Cardiac atrium fibroblast (primary cell): Measurements from ENCODE around the gene CUZD1. TPM values are rescaled to one million over a fixed set of nuclear protein-coding genes. Genes with fewer than 3 reads are reported as not detected.

Experiments
- total RNA-seq: library from RNA; depleted of rRNA; stranded (reverse); fragments of >200 nt; gene quantifications from 2 replicates; pipeline ENCODE4 v1.2.3, GENCODE V29; 2015

Gene CUZD1
- 0.16 and 0.18 TPM in 2 replicates for total RNA-seq

GRCh38 chr10:122845783-122846332, at the start of gene CUZD1:
Gene CUZD1 (minus strand): TSS chr10:122845857. CDS start chr10:122845843, 14 bp downstream.

GRCh38 chr10:122879339-122880273, 33.9 kb upstream of the CUZD1 start, which contains the start of gene FAM24B:
Gene FAM24B (minus strand): TSS chr10:122879581. CDS start chr10:122850515, 29,066 bp downstream.

Other genes with a start within 250 kb of the CUZD1 start
- not detected in 2 replicates for gene C10orf120, start 146.0 kb downstream of the CUZD1 start, total RNA-seq
- gene FAM24B, start 33.7 kb upstream of the CUZD1 start, total RNA-seq, result 0.81 TPM in 1 of 2 replicates, not detected in the other
- gene FAM24A, start 64.8 kb upstream of the CUZD1 start, total RNA-seq, result not detected in 2 replicates
- gene C10orf88, start 108.4 kb upstream of the CUZD1 start, total RNA-seq, result 4.7 and 8.3 TPM in 2 replicates
- gene PSTK, start 134.5 kb upstream of the CUZD1 start, total RNA-seq, result 0.36 and 4.9 TPM in 2 replicates
- gene IKZF5, start 162.9 kb upstream of the CUZD1 start, total RNA-seq, result 1.8 and 3.7 TPM in 2 replicates
- gene ACADSB, start 163.1 kb upstream of the CUZD1 start, total RNA-seq, result 4.2 and 7.1 TPM in 2 replicates